NB4 (cell line): ENCODE measurements around the gene BMAL2.

ENCODE experiments used
- DNase-seq: peaks from one replicate; pipeline ENCODE4 v3.0.0; 2010; ENCODE audit warnings: low read depth
- H3K4me3 ChIP-seq: one replicate; pipeline ENCODE4 v1.5.1; 2011; ENCODE audit warnings: mild to moderate bottlenecking, low read depth, low read length, moderate library complexity
- CTCF ChIP-seq: IDR thresholded peaks from one replicate; pipeline ENCODE4 v1.5.1; 2012; ENCODE audit warnings: low read depth, low read length
- MYC ChIP-seq: IDR thresholded peaks from 2 replicates; pipeline ENCODE4 v1.6.1; 2011; ENCODE audit warnings: low read depth, low read length
- POLR2A ChIP-seq: IDR thresholded peaks from 2 replicates; pipeline ENCODE4 v1.6.1; 2011; ENCODE audit warnings: mild to moderate bottlenecking; ENCODE audit not compliant: insufficient read length; ENCODE audit errors: extremely low read depth
- TF ChIP-seq, protein P1 (sequence below): IDR thresholded peaks from 2 replicates; pipeline ENCODE4 v1.6.1; 2011; ENCODE audit warnings: low read depth, low read length

The BMAL2 gene

GRCh38 chr12:27316947-27317346, 15.7 kb upstream of the BMAL2 start:
- no peak for DNase-seq
- no peak overlapping the region for H3K4me3 ChIP-seq
- TF ChIP-seq, protein P1, sequence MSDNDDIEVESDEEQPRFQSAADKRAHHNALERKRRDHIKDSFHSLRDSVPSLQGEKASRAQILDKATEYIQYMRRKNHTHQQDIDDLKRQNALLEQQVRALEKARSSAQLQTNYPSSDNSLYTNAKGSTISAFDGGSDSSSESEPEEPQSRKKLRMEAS, result no peak
- TF ChIP-seq MYC (no peak), CTCF (no peak), POLR2A (no peak)

- no peak for DNase-seq
Observed at GRCh38 chr12:27319409-27319808, 13.2 kb upstream of the BMAL2 start.

DNA sequence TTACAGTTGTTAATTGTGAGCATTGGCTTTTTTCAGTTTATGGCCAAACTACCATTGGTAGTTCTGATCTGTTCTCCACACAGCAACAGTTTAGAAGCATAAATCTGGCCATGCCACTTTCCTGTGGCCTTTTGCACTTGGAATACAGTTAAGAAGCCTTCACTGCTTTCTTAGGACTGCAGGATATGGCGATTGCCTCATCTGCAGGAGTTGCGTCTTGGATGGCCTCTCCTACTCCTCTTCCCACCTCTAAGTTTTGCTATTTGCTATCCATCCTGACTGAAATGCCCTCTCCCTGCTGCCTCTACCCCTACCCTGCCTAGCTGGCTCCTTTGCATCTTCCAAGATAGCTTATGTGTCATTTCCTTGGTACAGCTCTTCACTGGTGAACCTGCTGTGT, 12.8 kb upstream of the BMAL2 start:
- no peak for DNase-seq
- H3K4me3 ChIP-seq, result no peak overlapping the region
- TF ChIP-seq CTCF (no peak), POLR2A (no peak), MYC (no peak)
- TF ChIP-seq, protein P1, result no peak

More at GRCh38 chr12:27319409-27319808, 13.2 kb upstream of the BMAL2 start:
- no peak overlapping the region for H3K4me3 ChIP-seq
- TF ChIP-seq MYC (no peak), POLR2A (no peak)

DNA sequence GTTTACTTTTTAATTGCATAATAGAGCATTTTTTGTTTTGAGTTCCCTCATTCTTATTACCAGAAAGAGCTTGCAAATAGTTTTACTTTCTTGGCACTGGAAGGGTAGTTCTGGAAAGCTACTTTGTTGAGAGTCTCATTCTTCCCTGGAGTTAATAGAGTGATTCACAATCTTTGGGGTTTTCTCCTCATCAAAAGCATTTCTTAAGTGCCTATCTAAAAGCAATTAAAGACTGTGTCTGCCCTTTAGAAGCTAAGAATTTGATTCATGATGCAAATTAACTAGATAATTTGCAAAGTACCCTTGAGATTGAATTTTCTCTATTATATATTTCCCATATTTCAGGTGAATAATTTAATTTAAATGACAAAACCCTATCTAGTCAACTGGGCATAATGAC, 8.1 kb upstream of the BMAL2 start:
- TF ChIP-seq POLR2A, result no peak
- TF ChIP-seq, protein P1, result no peak
- no peak for TF ChIP-seq MYC
- no peak for TF ChIP-seq CTCF

GRCh38 chr12:27330846-27331245, 1.8 kb upstream of the BMAL2 start:
- TF ChIP-seq MYC (no peak), CTCF (no peak), POLR2A (no peak)
- TF ChIP-seq, protein P1, result no peak
- DNase-seq, result no peak
- H3K4me3 ChIP-seq, result no peak overlapping the region

More for the DNA sequence above, 8.1 kb upstream of the BMAL2 start:
- H3K4me3 ChIP-seq, result no peak overlapping the region
- no peak for DNase-seq

DNA sequence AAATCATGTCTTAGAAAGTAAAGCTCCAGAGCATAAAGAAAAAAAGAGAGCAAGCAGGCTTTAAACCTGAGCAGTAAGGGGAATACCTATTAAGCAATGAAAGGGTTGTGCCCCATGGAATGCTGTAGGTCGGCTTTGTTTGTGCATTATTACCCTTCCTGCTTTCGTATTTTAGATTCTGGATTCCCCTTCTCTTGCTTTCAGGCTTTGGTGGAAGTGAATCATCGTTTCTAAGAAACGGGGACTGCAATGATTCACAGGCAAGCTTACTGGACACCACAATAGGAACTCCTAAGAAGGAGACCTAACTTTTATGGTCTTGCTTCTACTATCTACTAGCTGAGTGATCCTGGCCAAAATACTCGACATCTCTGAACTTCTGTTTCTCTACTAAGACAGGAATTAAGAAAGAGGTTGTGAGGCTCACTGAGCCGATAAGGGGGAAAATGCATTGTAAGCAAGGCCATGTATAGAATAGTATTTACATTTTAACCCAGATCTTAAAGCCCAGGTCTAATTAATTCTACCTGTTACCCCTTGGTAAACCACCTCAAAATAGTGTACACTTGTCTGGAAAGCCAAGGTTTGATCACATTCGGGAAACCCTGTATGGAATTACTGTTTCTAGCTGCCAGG, 1.2 kb upstream of the BMAL2 start:
- H3K4me3 ChIP-seq, result peak overlapping the region; percentile 29
- TF ChIP-seq, protein P1, result no peak
- no peak for TF ChIP-seq CTCF
- TF ChIP-seq MYC, result no peak
- TF ChIP-seq POLR2A, result no peak
- peak; percentile 92 for DNase-seq
